GM18868 (cell line): ENCODE data around the gene EHMT1.
A peak's percentile ranks its signal among the peaks of the same experiment; 100 is the strongest.

ENCODE experiments used
- ATAC-seq: cut with Tn5 transposase; IDR thresholded peaks from one replicate; pipeline ENCODE4 v1.9.1; 2021; ENCODE audit warnings: mild to moderate bottlenecking, moderate library complexity; ENCODE audit not compliant: unreplicated experiment

The EHMT1 gene

GRCh38 chr9:137691646-137692351 is 73.0 kb downstream of the EHMT1 start:
- ATAC-seq: no peak

GRCh38 chr9:137694236-137694959 is 75.6 kb downstream of the EHMT1 start:
- no peak for ATAC-seq

GRCh38 chr9:137694962-137695875 is 76.4 kb downstream of the EHMT1 start:
- ATAC-seq: no peak

GRCh38 chr9:137696136-137696925 is 77.5 kb downstream of the EHMT1 start:
- ATAC-seq: no peak

- ATAC-seq: no peak
These were observed 78.4 kb downstream of the EHMT1 start for GRCh38 chr9:137697193-137697592.

- no peak for ATAC-seq
These were observed 79.0 kb downstream of the EHMT1 start for GRCh38 chr9:137697832-137698231.

- no peak for ATAC-seq
These were observed 82.1 kb downstream of the EHMT1 start for GRCh38 chr9:137700911-137701310.

GRCh38 chr9:137702615-137703379 is 84.0 kb downstream of the EHMT1 start:
- no peak for ATAC-seq

GRCh38 chr9:137703842-137704508 is 85.2 kb downstream of the EHMT1 start:
- ATAC-seq: no peak

- peak; percentile 76 for ATAC-seq
These were observed 86.6 kb downstream of the EHMT1 start for GRCh38 chr9:137705443-137705863.

GRCh38 chr9:137705906-137706305 is 87.1 kb downstream of the EHMT1 start:
- peak; percentile 25 for ATAC-seq

- no peak for ATAC-seq
These were observed 88.6 kb downstream of the EHMT1 start for GRCh38 chr9:137707361-137707760.

GRCh38 chr9:137708590-137709284 is 89.9 kb downstream of the EHMT1 start:
- no peak for ATAC-seq

GRCh38 chr9:137709411-137710101 is 90.8 kb downstream of the EHMT1 start:
- ATAC-seq: no peak

GRCh38 chr9:137710704-137711103 is 91.9 kb downstream of the EHMT1 start:
- no peak for ATAC-seq

GRCh38 chr9:137711678-137712105 is 92.9 kb downstream of the EHMT1 start:
- no peak for ATAC-seq

- ATAC-seq: no peak
These were observed 96.5 kb downstream of the EHMT1 start for GRCh38 chr9:137715321-137715720.
